Spleen (tissue), 11 donors: ENCODE data around the gene SOSTDC1. TPM values are rescaled to one million over a fixed set of nuclear protein-coding genes. Genes with fewer than 3 reads are reported as not detected.

Experiments
- DNase-seq: peaks from one replicate; pipeline ENCODE4 v3.0.0-alpha.2; 2020
- H3K27ac ChIP-seq, 8 donors: fragments of 200-600 bp; sonication (generic) in 7 of 8; 1 replicate in 4 of 8; 2 replicates in 4 of 8; pipeline versions ENCODE4 v1.5.0 to v1.8.0; 2016 to 2021; ENCODE audit warnings: inconsistent platforms in 4 of 8, mild to moderate bottlenecking in 4 of 8, moderate library complexity in 1 of 8
- H3K27me3 ChIP-seq, 7 donors: fragments of 200-600 bp; sonication (generic) in 6 of 7; replicated peaks in 1 of 7; 1 replicate in 4 of 7; 2 replicates in 3 of 7; pipeline versions ENCODE4 v1.5.0 to v1.8.0; 2016 to 2021; ENCODE audit warnings: inconsistent platforms in 3 of 7, mild to moderate bottlenecking in 1 of 7
- H3K36me3 ChIP-seq, 6 donors: fragments of 200-600 bp; sonication (generic) in 5 of 6; 1 replicate in 4 of 6; 2 replicates in 2 of 6; pipeline versions ENCODE4 v1.5.0 to v1.8.0; 2016 to 2021; ENCODE audit warnings: inconsistent platforms in 2 of 6
- H3K4me1 ChIP-seq, 6 donors: fragments of 200-600 bp; sonication (generic) in 5 of 6; 1 replicate in 3 of 6; 2 replicates in 3 of 6; pipeline versions ENCODE4 v1.5.0 to v1.8.0; 2016 to 2021; ENCODE audit warnings: inconsistent platforms in 3 of 6
- H3K4me3 ChIP-seq, 8 donors: fragments of 200-600 bp; sonication (generic) in 7 of 8; 1 replicate in 4 of 8; 2 replicates in 4 of 8; pipeline versions ENCODE4 v1.5.0 to v1.8.0; 2016 to 2021; ENCODE audit warnings: inconsistent platforms in 4 of 8, mild to moderate bottlenecking in 4 of 8, moderate library complexity in 2 of 8
- H3K9me3 ChIP-seq, 8 donors: fragments of 200-600 bp; sonication (generic) in 7 of 8; 1 replicate in 4 of 8; 2 replicates in 4 of 8; pipeline versions ENCODE4 v1.5.0 to v1.8.0; 2016 to 2021; ENCODE audit warnings: inconsistent platforms in 4 of 8
- CTCF ChIP-seq, 11 experiments: fragments of 200-600 bp in 7 of 11; fragments of 450-650 bp in 4 of 11; sonication (generic) in 4 of 11; IDR thresholded peaks in 8 of 11; conservative IDR thresholded peaks in 3 of 11; 1 replicate in 7 of 11; 2 replicates in 4 of 11; pipeline versions ENCODE4 v1.4.0 to v1.8.0; 2016 to 2021; ENCODE audit warnings: antibody characterized with exemption in 11 of 11, inconsistent platforms in 4 of 11, mild to moderate bottlenecking in 1 of 11
- POLR2A ChIP-seq, 3 donors: fragments of 450-650 bp; IDR thresholded peaks; one replicate each; pipeline ENCODE4 v1.5.1; 2017; ENCODE audit warnings: antibody characterized with exemption in 3 of 3, mild to moderate bottlenecking in 1 of 3
- POLR2AphosphoS5 ChIP-seq, 3 donors: sonication (generic); formaldehyde crosslinking; IDR thresholded peaks; one replicate each; pipeline ENCODE4 v1.5.1; 2017; ENCODE audit warnings: antibody characterized with exemption in 3 of 3
- WGBS, 5 donors: extraction: QIAGEN DNeasy Blood & Tissue Kit in 3 of 5; methylation state at CpG; one replicate each; pipeline versions ENCODE4 v1.1.5 to v1.1.7; 2013 to 2018; 5-methylcytosine and 5-hydroxymethylcytosine counted together
- intact Hi-C: fragments of 100-400 bp; cut with DNase I; formaldehyde crosslinking; loops from one replicate; pipeline ENCODE4 v1.15.0; 2023; ENCODE audit warnings: low total_unique reads
- polyA plus RNA-seq, 3 donors: library from polyadenylated mRNA; stranded (reverse); fragments of 200-250 nt; gene quantifications; one replicate each; pipeline ENCODE4 v1.2.1, GENCODE V29; 2013
- total RNA-seq, 7 donors: library from RNA; depleted of rRNA in 3 of 7; stranded (reverse); fragments of >200 nt in 3 of 7; fragmentation: NEBNext Ultra II Directional in 4 of 7; extraction: Animal tissue kit (Norgen Biotek cat#: 25700) in 4 of 7; gene quantifications; one replicate each; pipeline versions ENCODE4 v1.1.0 to v1.2.1, GENCODE V29; 2016 to 2021
- donor health status: healthy with polysubstance abuse.
- donor health status: DM: no; HTN: no; CAD: no; lungs with moderate emphysema.
- donor health status: DM: no; HTN: no; CAD: no.
- donor health status: Bipolar disorder and iron deficiency.
- donor health status: healthy.
- donor health status: DM: no; HTN: no; CAD: no.
- donor health status: DM: yes; HTN: yes; CAD: no.

Gene SOSTDC1
- total and polyA plus RNA-seq, 10 donors = not detected

- no peak overlapping the region for H3K27ac ChIP-seq
- H3K4me3 ChIP-seq = no peak overlapping the region
- WGBS, 5 donors = 87 to 97% (median 94%) methylated on average over 4 of the region's 4 CpGs
- intact Hi-C loops = no loop called here
- H3K27me3 ChIP-seq = no peaks in the 10 kb centered on the region
- TF ChIP-seq CTCF (IDR thresholded peaks at IDR 0.05 in 8 of 11, conservative IDR thresholded peaks at IDR 0.05 in 3 of 11) (no peak), POLR2A (IDR thresholded peaks at IDR 0.05) (no peak), POLR2AphosphoS5 (IDR thresholded peaks at IDR 0.05) (no peak)
- H3K4me1 ChIP-seq = no peaks in the 10 kb centered on the region
- no peaks in the 10 kb centered on the region for H3K9me3 ChIP-seq
- no peaks in the 10 kb centered on the region for H3K36me3 ChIP-seq
- no peak for DNase-seq
Measured at GRCh38 chr7:16479161-16479560, 13.6 kb upstream of the SOSTDC1 start.

- Histone ChIP-seq H3K4me3 (no peak overlapping the region), H3K27me3 (no peaks in the 10 kb centered on the region), H3K27ac (no peak overlapping the region), H3K4me1 (no peaks in the 10 kb centered on the region), H3K9me3 (no peaks in the 10 kb centered on the region), H3K36me3 (no peaks in the 10 kb centered on the region)
- TF ChIP-seq CTCF (IDR thresholded peaks at IDR 0.05 in 8 of 11, conservative IDR thresholded peaks at IDR 0.05 in 3 of 11) (no peak), POLR2AphosphoS5 (IDR thresholded peaks at IDR 0.05) (no peak), POLR2A (IDR thresholded peaks at IDR 0.05) (no peak)
- DNase-seq = no peak
- intact Hi-C loops = no loop called here
- WGBS, 5 donors = 81 to 98% (median 91%) methylated on average over 4 of the region's 4 CpGs
Measured at GRCh38 chr7:16471933-16472332, 6.4 kb upstream of the SOSTDC1 start.

DNA sequence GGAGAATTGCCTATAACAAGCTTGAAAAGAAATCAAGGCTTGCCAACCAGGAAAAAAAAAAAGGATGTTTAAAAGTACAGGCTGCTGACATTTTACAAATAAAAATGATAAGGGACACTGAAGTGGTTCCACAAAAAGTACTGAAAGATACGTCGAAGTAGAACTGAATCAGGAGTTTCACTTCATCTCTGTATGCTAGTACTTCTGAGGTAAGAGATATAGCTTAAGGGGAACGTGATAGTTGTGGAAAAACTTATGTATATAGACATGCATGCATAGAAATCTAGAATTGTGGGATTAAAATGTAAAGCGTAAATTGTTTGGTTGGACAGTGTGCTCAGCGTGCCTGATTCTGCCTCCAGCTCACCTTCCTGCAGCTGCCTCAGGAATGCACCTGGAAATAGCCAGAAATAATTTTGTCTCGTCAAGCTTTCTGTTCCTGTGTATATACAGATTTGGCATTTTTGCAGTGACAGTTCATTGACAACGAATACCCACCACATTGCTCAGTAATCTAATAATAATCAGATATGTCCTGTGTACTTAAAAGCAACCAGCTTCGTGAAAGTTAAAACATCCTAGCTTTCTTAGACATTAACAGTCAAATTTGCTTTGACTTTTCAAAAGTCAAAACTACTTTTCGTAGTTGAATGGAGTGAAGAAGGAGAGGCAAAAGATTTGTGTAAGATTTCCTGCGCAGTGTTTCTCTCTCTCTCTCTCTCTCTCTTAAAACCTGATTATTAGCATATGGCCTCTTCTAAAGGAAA, 1.4 kb downstream of the SOSTDC1 start:
- H3K36me3 ChIP-seq = no peaks in the 10 kb centered on the region
- no peak for TF ChIP-seq CTCF (IDR thresholded peaks at IDR 0.05 in 8 of 11, conservative IDR thresholded peaks at IDR 0.05 in 3 of 11)
- TF ChIP-seq POLR2A (IDR thresholded peaks at IDR 0.05) = no peak
- TF ChIP-seq POLR2AphosphoS5 (IDR thresholded peaks at IDR 0.05) = no peak
- intact Hi-C loops = no loop called here
- H3K4me1 ChIP-seq = peaks cover 0 to 5% (median 0%) of the 10 kb centered on the region in 6 donors
- no peaks in the 10 kb centered on the region for H3K9me3 ChIP-seq
- DNase-seq = no peak
- no peak overlapping the region for H3K4me3 ChIP-seq
- no peak overlapping the region for H3K27ac ChIP-seq
- WGBS, 5 donors = 72 to 81% (median 78%) methylated on average over 10 of the region's 10 CpGs
- peaks cover 0 to 4% (median 0%) of the 10 kb centered on the region in 7 donors for H3K27me3 ChIP-seq

DNA sequence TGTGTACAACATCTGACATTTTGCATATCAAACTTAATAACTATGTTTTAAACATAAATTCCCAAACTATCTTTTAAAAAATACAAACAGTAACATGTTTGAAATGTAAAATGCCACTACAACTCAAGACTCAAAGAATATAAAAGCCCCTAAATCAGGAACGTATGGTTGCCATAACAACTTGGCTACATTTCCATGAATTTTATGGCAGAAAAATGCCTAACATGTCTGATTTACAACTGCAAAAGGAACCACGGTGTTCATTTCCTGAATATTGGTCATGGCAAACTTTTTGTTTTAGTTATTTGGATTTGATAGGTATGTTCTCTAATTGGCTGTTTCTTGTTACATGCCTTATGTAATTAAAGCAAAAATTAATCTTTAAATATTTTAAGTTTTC, 2.0 kb downstream of the SOSTDC1 start:
- TF ChIP-seq POLR2A (IDR thresholded peaks at IDR 0.05) (no peak), POLR2AphosphoS5 (IDR thresholded peaks at IDR 0.05) (no peak), CTCF (IDR thresholded peaks at IDR 0.05 in 8 of 11, conservative IDR thresholded peaks at IDR 0.05 in 3 of 11) (no peak)
- WGBS, 5 donors = 29 to 41% (median 32%) methylated on average over 2 of the region's 2 CpGs
- Histone ChIP-seq H3K27me3 (peaks cover 0 to 4% (median 0%) of the 10 kb centered on the region in 7 donors), H3K9me3 (no peaks in the 10 kb centered on the region), H3K4me1 (peaks cover 0 to 5% (median 0%) of the 10 kb centered on the region in 6 donors), H3K27ac (no peak overlapping the region), H3K36me3 (no peaks in the 10 kb centered on the region), H3K4me3 (no peak overlapping the region)
- intact Hi-C loops = no loop called here
- DNase-seq = no peak
